ENCODE results near the gene RUNX3.
"Not testable (repeated sequence)": the region's sequence is repeated elsewhere in the genome, so short reads cannot be mapped to it uniquely, and the experiment has no call there.

Gene RUNX3

GRCh38 chr1:24914226-24915069, 15.6 kb downstream of the RUNX3 start:
- DNase-seq: peak in 24 of 56 donors; percentile 7 to 60 (median 22)

DNA sequence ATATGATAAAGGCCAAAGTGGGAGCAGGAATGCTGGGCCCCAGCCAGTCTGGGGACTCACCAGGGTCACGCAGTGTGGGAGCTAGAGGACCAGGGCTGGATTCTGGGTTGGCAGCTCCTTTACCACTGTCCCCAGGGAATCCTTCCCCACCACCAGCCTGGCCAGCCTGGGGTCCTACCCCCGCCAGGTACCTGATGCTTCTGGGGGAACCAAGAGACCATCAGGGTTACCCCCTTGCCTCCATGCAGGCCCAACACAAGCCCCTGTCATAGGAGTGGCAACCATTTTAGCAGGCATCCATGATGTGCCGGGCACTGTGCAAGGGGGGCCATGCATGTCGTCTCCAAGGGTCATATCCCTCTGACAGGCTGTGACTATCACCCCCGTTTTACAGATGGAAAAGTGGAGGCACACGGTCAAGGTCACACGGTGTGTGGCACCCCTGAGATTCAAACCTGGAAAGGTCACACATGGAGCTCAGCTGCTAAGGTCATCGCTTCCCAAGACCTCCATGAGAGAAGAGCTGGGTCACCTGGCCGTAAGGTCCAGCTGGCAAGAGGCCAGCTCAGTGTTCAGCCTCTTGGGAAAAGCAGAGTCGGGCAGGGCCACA, 16.4 kb downstream of the RUNX3 start:
- no peak for DNase-seq

DNA sequence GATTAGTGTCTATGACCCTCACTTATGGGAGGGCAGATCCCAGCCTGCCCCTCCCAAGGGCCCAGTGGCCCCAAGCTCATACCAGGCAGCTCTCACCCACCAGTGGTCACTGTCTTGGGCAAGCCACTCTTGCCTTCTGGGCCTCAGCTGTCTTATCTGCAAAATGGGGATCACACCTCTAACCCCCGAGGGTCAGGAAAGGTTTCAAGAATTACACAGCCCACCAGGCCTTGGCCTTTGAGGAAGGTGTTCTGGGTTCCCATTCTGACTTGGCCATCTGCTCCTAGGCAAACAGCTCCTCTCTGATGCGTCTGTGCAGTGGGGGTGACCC, 16.8 kb downstream of the RUNX3 start:
- DNase-seq: no peak

GRCh38 chr1:24912376-24913273, 17.5 kb downstream of the RUNX3 start:
- no peak for DNase-seq

- peak in 17 of 56 donors; percentile 2 to 66 (median 24) for DNase-seq
Observed at GRCh38 chr1:24911651-24912155, 18.4 kb downstream of the RUNX3 start.

- DNase-seq: no peak
Observed at GRCh38 chr1:24910751-24911650, 19.1 kb downstream of the RUNX3 start.

DNA sequence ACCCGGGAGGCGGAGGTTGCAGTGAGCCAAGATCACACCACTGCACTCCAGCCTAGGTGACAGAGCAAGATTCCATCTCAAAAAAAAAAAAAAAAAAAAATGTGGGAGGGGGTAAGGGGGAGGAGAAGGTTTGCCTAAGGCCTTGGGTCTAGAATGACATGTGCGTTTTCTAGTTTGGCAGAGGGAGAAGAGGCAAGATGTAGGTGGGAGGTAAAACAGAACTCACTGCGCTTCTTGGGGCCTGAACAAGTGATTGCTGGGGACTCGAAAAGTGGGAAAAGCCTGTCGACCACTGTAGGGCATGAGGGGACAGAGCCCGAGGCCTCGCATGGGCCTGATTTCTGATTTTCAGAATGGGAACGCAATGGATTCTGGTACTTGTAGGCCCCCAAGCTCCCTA, 19.9 kb downstream of the RUNX3 start:
- no peak for DNase-seq

DNA sequence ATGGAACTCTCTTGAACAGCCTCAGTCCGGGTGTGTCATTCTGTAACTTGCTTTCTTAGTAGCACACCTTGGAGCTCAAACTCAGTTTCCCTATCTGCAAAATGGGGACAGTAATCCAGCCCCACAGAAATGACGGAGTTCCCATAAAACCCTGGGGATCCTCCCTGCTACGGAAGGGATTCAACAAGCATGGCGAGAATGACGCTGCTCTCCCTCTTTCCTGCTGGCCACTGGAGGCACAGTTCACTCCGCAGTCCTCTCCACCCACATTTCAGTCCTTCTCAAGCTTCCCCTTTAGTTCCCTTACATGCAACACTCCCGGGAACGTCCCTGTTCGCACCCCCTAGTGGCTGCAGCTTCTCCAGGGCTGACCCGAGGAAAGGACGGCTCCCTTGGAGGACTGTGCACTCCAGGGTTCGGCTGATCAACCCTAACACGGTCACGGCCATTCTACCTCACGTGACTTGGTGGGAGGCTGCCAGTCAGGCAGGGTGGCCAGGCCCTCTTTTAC, 20.6 kb downstream of the RUNX3 start:
- peak in 18 of 56 donors; percentile 3 to 49 (median 18) for DNase-seq

GRCh38 chr1:24908591-24909259, 21.4 kb downstream of the RUNX3 start:
- DNase-seq: no peak

DNA sequence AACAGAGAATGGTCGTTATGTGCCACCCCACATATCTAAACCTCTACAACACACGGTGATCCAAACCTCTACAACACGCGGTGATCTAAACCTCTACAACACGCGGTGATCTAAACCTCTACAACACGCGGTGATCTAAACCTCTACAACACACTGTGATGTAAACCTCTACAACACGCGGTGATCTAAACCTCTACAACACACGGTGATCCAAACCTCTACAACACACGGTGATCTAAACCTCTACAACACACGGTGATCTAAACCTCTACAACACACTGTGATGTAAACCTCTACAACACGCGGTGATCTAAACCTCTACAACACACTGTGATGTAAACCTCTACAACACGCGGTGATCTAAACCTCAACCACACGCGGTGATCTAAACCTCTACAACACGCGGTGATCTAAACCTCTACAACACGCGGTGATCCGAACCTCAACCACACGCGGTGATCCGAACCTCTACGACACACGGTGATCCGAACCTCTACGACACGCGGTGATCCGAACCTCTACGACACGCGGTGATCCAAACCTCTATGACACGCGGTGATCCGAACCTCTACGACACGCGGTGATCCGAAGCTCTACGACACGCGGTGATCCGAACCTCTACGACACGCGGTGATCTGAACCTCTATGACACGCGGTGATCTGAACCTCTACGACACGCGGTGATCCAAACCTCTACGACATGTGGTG, 22.3 kb downstream of the RUNX3 start:
- DNase-seq: not testable (repeated sequence)

- DNase-seq: no peak
Observed at GRCh38 chr1:24906760-24907490, 23.2 kb downstream of the RUNX3 start.

DNA sequence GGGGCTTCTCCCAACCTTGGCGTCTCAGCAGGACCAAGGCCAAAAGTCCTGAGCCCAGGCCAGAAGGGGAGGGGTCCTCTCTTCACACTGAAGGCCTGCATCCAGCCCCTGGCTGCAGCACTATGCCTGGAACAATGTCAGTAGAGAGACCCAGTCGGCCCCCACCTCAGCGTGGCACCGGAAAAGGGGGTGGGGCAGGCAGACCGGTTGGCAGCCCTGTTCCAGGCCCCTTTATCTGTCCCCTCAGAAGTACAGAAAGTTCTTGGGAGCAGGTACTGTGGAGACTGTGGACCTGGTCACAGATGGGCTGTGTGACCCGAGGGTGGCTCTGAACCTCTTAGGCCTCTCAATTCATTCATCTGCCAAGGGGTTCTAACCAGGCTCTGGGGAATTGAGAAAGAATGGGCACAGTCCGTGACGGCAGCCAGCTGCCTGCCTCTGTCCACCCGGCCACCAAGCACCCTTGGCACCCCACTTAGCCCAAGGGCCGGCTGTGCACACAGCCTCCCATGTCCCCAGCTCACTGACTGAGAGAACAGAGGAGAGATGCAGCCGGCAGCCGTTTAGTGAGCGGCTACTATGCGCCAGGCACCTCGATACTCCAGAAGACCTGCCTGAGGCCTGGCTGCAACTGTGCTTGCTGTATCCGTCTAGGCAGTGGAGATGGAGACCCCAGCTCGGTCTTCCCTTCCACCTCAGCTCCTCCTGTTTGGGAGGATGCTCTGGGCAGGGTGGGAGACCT, 23.9 kb downstream of the RUNX3 start:
- DNase-seq: no peak

DNA sequence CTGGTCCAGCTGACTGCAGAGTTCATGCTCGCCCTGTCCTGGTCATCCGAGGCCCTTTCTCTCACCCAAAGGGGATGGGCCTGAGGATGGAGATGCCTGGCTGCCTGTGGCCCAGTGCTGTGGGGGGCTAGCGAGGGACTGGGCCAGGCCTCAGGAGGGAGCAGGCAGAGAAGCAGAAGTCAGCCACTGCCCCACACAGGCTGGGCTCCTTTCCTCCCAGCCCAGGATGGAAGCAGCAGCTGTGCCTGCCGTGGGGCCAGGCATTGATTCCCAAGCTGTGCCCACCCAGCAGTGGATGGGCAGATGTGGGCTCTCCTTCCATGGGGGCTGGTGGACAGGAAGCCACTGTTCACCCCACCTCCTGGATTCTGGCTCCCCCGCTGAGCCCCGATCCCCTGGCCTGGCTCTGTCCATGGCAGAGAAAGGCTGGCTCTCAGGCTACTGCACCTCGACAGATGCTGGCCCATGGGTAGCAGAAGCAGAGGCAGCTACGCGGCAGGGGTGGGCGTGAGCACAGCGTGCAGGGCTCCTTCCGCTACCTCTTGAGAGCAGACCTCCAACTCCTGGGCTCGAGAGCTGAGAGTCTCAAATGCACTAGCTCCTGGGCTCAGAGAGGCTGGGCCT, 24.6 kb downstream of the RUNX3 start:
- DNase-seq: no peak

DNA sequence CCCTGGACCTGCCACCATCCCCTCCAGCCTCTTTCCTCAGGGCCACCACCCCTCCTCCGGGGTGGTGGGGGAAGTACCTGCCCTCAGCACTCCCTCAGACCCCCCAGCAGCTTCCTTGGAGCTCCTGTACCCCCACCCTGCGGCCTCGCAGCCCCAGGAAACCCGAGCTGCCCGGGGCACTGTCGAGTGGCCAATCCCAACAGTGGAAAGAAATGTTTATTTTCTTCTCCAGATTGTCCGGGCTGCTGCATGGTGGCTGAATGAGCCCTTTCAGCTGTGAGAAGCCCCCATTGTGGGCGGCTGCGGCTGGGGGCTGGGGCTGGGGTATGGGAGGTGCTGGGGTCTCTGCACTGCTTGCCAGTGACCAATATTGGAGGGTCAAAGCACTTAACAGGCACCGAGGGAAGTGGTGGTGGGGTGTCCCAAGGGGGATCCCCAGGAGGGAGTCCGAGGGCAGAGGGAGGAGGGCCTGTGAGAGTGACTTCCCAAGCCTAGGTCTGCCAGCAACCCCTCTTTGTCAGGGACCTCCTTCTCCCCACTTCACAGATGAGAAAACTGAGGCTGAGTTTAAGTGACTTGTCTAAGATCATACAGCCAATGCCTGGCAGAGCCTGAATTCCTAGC, 25.2 kb downstream of the RUNX3 start:
- DNase-seq: no peak

GRCh38 chr1:24903955-24904730, 25.9 kb downstream of the RUNX3 start:
- DNase-seq: no peak

DNA sequence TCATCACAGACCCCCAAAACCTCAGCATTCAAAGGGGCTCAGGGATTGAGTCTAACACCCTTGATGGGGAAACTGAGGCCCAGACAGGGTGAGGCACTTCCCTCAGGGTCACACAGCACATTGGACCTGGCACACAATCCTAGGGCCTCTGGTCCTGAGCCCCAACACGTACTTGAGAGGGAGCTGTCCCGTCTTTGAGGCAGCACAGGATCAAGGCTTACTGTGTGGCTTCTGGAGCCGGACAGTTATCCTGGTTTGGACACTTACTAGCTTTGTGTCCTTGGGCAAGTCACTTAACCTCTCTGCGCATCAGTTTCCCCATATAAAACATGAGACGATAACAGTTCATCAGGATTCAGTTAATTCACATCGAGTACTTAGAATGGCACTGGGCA, 26.5 kb downstream of the RUNX3 start:
- no peak for DNase-seq
